PFSK-1 (cell line): ENCODE measurements around the gene TINAG.
A peak's percentile ranks its signal among the peaks of the same experiment; 100 is the strongest.

Experiments used
- FOXP2 ChIP-seq: optimal IDR thresholded peaks from 2 replicates; pipeline ENCODE3; 2011; ENCODE audit warnings: borderline replicate concordance, control low read depth, inconsistent platforms; ENCODE audit not compliant: insufficient read depth; ENCODE audit errors: extremely low read length, extremely low read depth
- POLR2AphosphoS5 ChIP-seq: IDR thresholded peaks from 2 replicates; pipeline ENCODE4 v1.6.1; 2012; ENCODE audit warnings: low read depth, mild to moderate bottlenecking, control low read depth, low read length, moderate library complexity
- REST ChIP-seq, 2 experiments: IDR thresholded peaks; 2 replicates each; pipeline versions ENCODE4 v1.6.1 to v1.8.0; 2011 to 2012; ENCODE audit warnings: low read depth in 2 of 2, low read length in 2 of 2, control low read depth in 1 of 2, inconsistent platforms in 1 of 2, mild to moderate bottlenecking in 1 of 2, moderate library complexity in 1 of 2; ENCODE audit not compliant: insufficient read depth in 1 of 2
- SIN3A ChIP-seq: IDR thresholded peaks from 2 replicates; pipeline ENCODE4 v1.6.1; 2012; ENCODE audit warnings: mild to moderate bottlenecking, low read length, moderate library complexity, borderline replicate concordance; ENCODE audit not compliant: insufficient read depth
- TAF1 ChIP-seq: IDR thresholded peaks from 2 replicates; pipeline ENCODE4 v1.6.1; 2012; ENCODE audit warnings: low read length, control low read depth, borderline replicate concordance; ENCODE audit not compliant: insufficient read depth

TINAG gene

GRCh38 chr6:54320871-54321270 is 12.6 kb downstream of the TINAG start:
- TF ChIP-seq REST (IDR thresholded peaks at IDR 0.05; ENCODE audit: insufficient read depth in 1 of 2, low read depth in 2 of 2, low read length in 2 of 2), result no peak
- TF ChIP-seq SIN3A, result no peak
- TF ChIP-seq POLR2AphosphoS5, result no peak
- TF ChIP-seq FOXP2, result no peak
- TF ChIP-seq TAF1, result no peak

DNA sequence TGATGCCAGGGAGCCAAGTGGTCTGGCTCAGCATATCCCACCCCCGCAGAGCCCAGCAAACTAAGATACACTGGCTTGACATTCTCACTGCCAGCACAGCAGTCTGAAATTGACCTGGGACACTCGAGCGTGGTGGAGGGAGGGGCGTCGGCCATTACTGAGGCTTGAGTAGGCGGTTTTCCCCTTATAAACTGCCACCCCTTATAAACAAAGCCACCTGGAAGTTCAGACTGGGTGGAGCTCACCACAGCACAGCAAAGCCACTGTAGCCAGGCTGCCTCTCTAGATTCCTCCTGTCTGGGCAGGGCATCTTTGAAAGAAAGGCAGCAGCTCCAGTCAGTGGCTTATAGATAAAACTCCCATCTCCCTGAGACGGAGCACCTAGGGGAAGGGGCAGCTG is 19.4 kb downstream of the TINAG start:
- TF ChIP-seq REST (IDR thresholded peaks at IDR 0.05; ENCODE audit: insufficient read depth in 1 of 2, low read depth in 2 of 2, low read length in 2 of 2) (no peak), FOXP2 (no peak), TAF1 (no peak), POLR2AphosphoS5 (no peak), SIN3A (no peak)

GRCh38 chr6:54335871-54336270 is 27.6 kb downstream of the TINAG start:
- TF ChIP-seq REST (IDR thresholded peaks at IDR 0.05; ENCODE audit: insufficient read depth in 1 of 2, low read depth in 2 of 2, low read length in 2 of 2), result 0 out of 4 replicates have a peak, but pooled peaks of 1 of the 2 experiments have one; percentile 37
- no peak for TF ChIP-seq SIN3A

DNA sequence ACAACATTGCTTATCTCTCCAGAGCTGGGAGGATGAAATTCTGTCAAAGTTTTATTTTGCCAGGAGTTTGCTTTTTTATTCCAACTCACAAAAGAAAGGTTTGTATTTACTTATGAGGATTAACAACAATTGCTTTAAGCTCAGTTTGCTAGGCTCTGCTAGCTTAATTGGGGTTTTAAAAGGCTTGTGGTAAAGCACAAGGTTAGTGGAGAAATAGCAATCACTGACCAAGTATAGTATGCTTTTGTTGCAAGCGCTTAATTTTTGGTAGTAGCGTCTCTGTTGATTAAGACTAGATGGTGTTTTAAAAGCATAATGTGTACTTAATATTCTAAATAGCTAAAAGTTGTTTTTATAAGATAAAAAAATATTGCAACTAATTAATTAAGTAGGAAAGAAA is 45.7 kb downstream of the TINAG start:
- no peak for TF ChIP-seq REST (IDR thresholded peaks at IDR 0.05; ENCODE audit: insufficient read depth in 1 of 2, low read depth in 2 of 2, low read length in 2 of 2)

- TF ChIP-seq FOXP2 (no peak), POLR2AphosphoS5 (no peak), TAF1 (no peak)
Measured at GRCh38 chr6:54354608-54355007, 46.4 kb downstream of the TINAG start.

- no peak for TF ChIP-seq TAF1
- TF ChIP-seq REST (IDR thresholded peaks at IDR 0.05; ENCODE audit: insufficient read depth in 1 of 2, low read depth in 2 of 2, low read length in 2 of 2), result no peak
- TF ChIP-seq SIN3A, result no peak
- no peak for TF ChIP-seq POLR2AphosphoS5
- TF ChIP-seq FOXP2, result no peak
Measured at GRCh38 chr6:54357141-54357540, 48.9 kb downstream of the TINAG start.
